A549 treated with GW870086 at 1 μM for 4 hours (cell line): ENCODE data around the gene ARHGAP22. TPM values are rescaled to one million over a fixed set of nuclear protein-coding genes. Genes with fewer than 3 reads are reported as not detected.

ENCODE experiments used
- total RNA-seq: library from RNA; stranded (reverse); fragments of 200-300 nt; extraction: Qiagen RNA extraction; gene quantifications from 5 replicates; pipeline ENCODE4 v1.2.3, GENCODE V29; 2022; ENCODE audit warnings: low read depth

ARHGAP22 gene
- total RNA-seq: 2.9 to 4.8 TPM (median 4.3 TPM) in 5 replicates

GRCh38 chr10:48604991-48605508 is at the start of gene ARHGAP22:
TSS of gene ARHGAP22 (minus strand) at chr10:48605073. CDS start at chr10:48604796, 277 bp downstream.

Other genes with a start within 250 kb of the ARHGAP22 start
- gene WDFY4, start 79.8 kb upstream of the ARHGAP22 start, total RNA-seq: not detected in 5 replicates